Endothelial cell of umbilical vein (primary cell): ENCODE data around the gene ARHGEF11. TPM values are rescaled to one million over a fixed set of nuclear protein-coding genes. Genes with fewer than 3 reads are reported as not detected.

Experiments used
- BruUV-seq: library from RNA; stranded (reverse); fragments of 400-500 nt; replicated peaks from 2 replicates; lab custom pipeline; 2021; lab: Mats Ljungman, UMichigan
- CTCF ChIA-PET: fragments of 300-600, 350-600 bp; sonication (Branson Sonifier 250); formaldehyde crosslinking; loops from one replicate; lab custom pipeline; 2021; ENCODE audit warnings: antibody characterized with exemption, inconsistent platforms; lab: Charles Lee
- POLR2A ChIA-PET: fragments of 300-600, 350-600 bp; sonication (Branson Sonifier 250); formaldehyde crosslinking; loops from one replicate; lab custom pipeline; 2021; ENCODE audit warnings: antibody characterized with exemption, inconsistent platforms; lab: Charles Lee
- DNase-seq: peaks from one replicate; pipeline ENCODE4 v3.0.0-alpha.2; 2011; ENCODE audit warnings: low read depth, low spot score
- FAIRE-seq: peaks from 2 replicates; lab custom pipeline; 2011; peaks lifted over from hg19 to GRCh38; lab: Jason Lieb, UNC
- H2AFZ ChIP-seq: 2 replicates; pipeline ENCODE4 v1.6.0; 2012; ENCODE audit warnings: low read depth, low read length, control low read depth, inconsistent platforms
- H3K27ac ChIP-seq: 2 replicates; pipeline ENCODE4 v1.5.1; 2011; ENCODE audit warnings: low read depth, mild to moderate bottlenecking, control low read depth, low read length, moderate library complexity; ENCODE audit not compliant: insufficient read depth
- H3K27me3 ChIP-seq, 2 experiments: 2 replicates each; pipeline versions ENCODE4 v1.6.0 to v1.6.1; 2011; ENCODE audit warnings: low read length in 2 of 2, mixed read lengths in 1 of 2; ENCODE audit not compliant: control insufficient read depth in 2 of 2, insufficient read depth in 2 of 2
- H3K36me3 ChIP-seq, 2 experiments: 2 replicates in 1 of 2; 3 replicates in 1 of 2; pipeline ENCODE4 v1.5.1; 2011; ENCODE audit warnings: low read length in 2 of 2, mild to moderate bottlenecking in 1 of 2, moderate library complexity in 1 of 2; ENCODE audit not compliant: control insufficient read depth in 2 of 2, insufficient read depth in 2 of 2; ENCODE audit errors: extremely low read depth in 1 of 2
- H3K4me1 ChIP-seq: 3 replicates; pipeline ENCODE4 v1.5.1; 2011; ENCODE audit warnings: mild to moderate bottlenecking, low read length; ENCODE audit not compliant: control insufficient read depth, insufficient read depth; ENCODE audit errors: extremely low read depth
- H3K4me2 ChIP-seq: 2 replicates; pipeline ENCODE4 v1.6.1; 2011; ENCODE audit warnings: low read length, control low read depth, mixed read lengths; ENCODE audit not compliant: insufficient read depth
- H3K4me3 ChIP-seq, 3 experiments: fragments of 200-600 bp in 1 of 3; sonication (generic), shearing (Covaris generic) in 1 of 3; replicated peaks in 1 of 3; 2 replicates each; pipeline ENCODE4 v1.5.1; 2011 to 2016; ENCODE audit warnings: control low read depth in 3 of 3, low read length in 3 of 3, mild to moderate bottlenecking in 2 of 3, inconsistent platforms in 1 of 3, low read depth in 1 of 3, moderate library complexity in 1 of 3; ENCODE audit not compliant: insufficient read depth in 1 of 3
- H3K79me2 ChIP-seq: 2 replicates; pipeline ENCODE4 v1.6.0; 2012; ENCODE audit warnings: low read length, inconsistent platforms; ENCODE audit not compliant: control insufficient read depth, insufficient read depth
- H3K9ac ChIP-seq: replicated peaks from 2 replicates; pipeline ENCODE3; 2011; ENCODE audit warnings: low read length, control low read depth; ENCODE audit not compliant: insufficient read depth; ENCODE audit errors: extremely low read depth
- H3K9me1 ChIP-seq: replicated peaks from 3 replicates; pipeline ENCODE4 v1.6.0; 2011; ENCODE audit warnings: mild to moderate bottlenecking, low read length; ENCODE audit not compliant: control insufficient read depth, insufficient read depth; ENCODE audit errors: extremely low read depth
- H3K9me3 ChIP-seq: replicated peaks from 2 replicates; pipeline ENCODE4 v1.5.1; 2012; ENCODE audit warnings: low read length, inconsistent platforms; ENCODE audit not compliant: control insufficient read depth, insufficient read depth
- H4K20me1 ChIP-seq: replicated peaks from 2 replicates; pipeline ENCODE3; 2011; ENCODE audit warnings: mild to moderate bottlenecking, low read length; ENCODE audit not compliant: control insufficient read depth, insufficient read depth; ENCODE audit errors: extremely low read depth
- EZH2 ChIP-seq: IDR thresholded peaks from 2 replicates; pipeline ENCODE4 v1.6.1; 2012; ENCODE audit warnings: borderline replicate concordance, low read depth, mild to moderate bottlenecking, moderate library complexity, low read length, inconsistent platforms; ENCODE audit not compliant: severe bottlenecking
- FOS ChIP-seq: IDR thresholded peaks from 2 replicates; pipeline ENCODE4 v1.6.1; 2011; ENCODE audit warnings: mild to moderate bottlenecking, low read length, moderate library complexity, borderline replicate concordance; ENCODE audit not compliant: insufficient read depth
- GATA2 ChIP-seq: IDR thresholded peaks from 2 replicates; pipeline ENCODE4 v1.7.0; 2011; ENCODE audit warnings: low read depth, mild to moderate bottlenecking, moderate library complexity, mixed read lengths, low read length; ENCODE audit not compliant: insufficient read length, insufficient read depth
- JUN ChIP-seq: IDR thresholded peaks from 2 replicates; pipeline ENCODE4 v1.6.1; 2011; ENCODE audit warnings: borderline replicate concordance, low read depth; ENCODE audit not compliant: insufficient read length, insufficient read depth
- MAX ChIP-seq: IDR thresholded peaks from 2 replicates; pipeline ENCODE4 v1.6.1; 2011; ENCODE audit not compliant: insufficient read depth, insufficient read length
- MYC ChIP-seq: IDR thresholded peaks from one replicate; pipeline ENCODE4 v1.6.1; 2011; ENCODE audit warnings: mild to moderate bottlenecking, low read depth, low read length
- POLR2A ChIP-seq: IDR thresholded peaks from 2 replicates; pipeline ENCODE4 v1.6.1; 2012; ENCODE audit warnings: low read depth, mild to moderate bottlenecking, control low read depth, low read length
- POLR2AphosphoS5 ChIP-seq: IDR thresholded peaks from 2 replicates; pipeline ENCODE4 v1.6.1; 2012; ENCODE audit warnings: low read depth, mild to moderate bottlenecking, control low read depth, low read length, moderate library complexity; ENCODE audit not compliant: insufficient read depth
- dilution Hi-C: fragments of 300-500 bp; cut with MboI; formaldehyde crosslinking; loops from one replicate; pipeline ENCODE4 v1.15.0; 2019; ENCODE audit warnings: low sequenced_read_pairs; ENCODE audit not compliant: extremely low pct_ligation_motif_present
- intact Hi-C: fragments of 100-400 bp; cut with micrococcal nuclease; formaldehyde crosslinking; loops from one replicate; pipeline ENCODE4 v1.10.0; 2022
- polyA plus RNA-seq, 4 experiments: library from polyadenylated mRNA; depleted of rRNA in 3 of 4; stranded (reverse) in 3 of 4; unstranded in 1 of 4; fragments of >200 nt; gene quantifications; 2 replicates each; pipeline versions ENCODE4 v1.2.1 to v1.2.3, GENCODE V29; 2011 to 2012; ENCODE audit warnings: missing spikeins in 1 of 4
- total RNA-seq: library from RNA; stranded (reverse); gene quantifications from 2 replicates; pipeline ENCODE4 v1.2.3, GENCODE V29; 2021
- TF ChIP-seq, protein P1 (sequence below), 2 donors: IDR thresholded peaks; 1 replicate in 1 of 2; 2 replicates in 1 of 2; pipeline ENCODE4 v1.5.1; 2011; ENCODE audit warnings: low read length in 2 of 2, mild to moderate bottlenecking in 2 of 2, moderate library complexity in 2 of 2, control low read depth in 1 of 2, inconsistent platforms in 1 of 2, low read depth in 1 of 2; ENCODE audit not compliant: insufficient read depth in 1 of 2; ENCODE audit errors: extremely low read depth in 1 of 2

Gene ARHGEF11
- total and polyA plus RNA-seq, 2 donors (not counting 3 experiments of a cell fraction or from before 2014, with no cell fraction given): 18.2 to 28.0 TPM

GRCh38 chr1:157080714-157081113 lies 35.2 kb upstream of the ARHGEF11 start:
- DNase-seq (no peak), FAIRE-seq (no peak)
- intact Hi-C loops (no loop called here), dilution Hi-C loops (no loop called here)
- no peak overlapping the region for H3K4me3 ChIP-seq
- H3K9ac ChIP-seq: no peak overlapping the region
- H3K36me3 ChIP-seq: no peaks in the 10 kb centered on the region
- ChIA-PET CTCF (interaction anchor here (1.7 to 3.4 kb wide), 2 partner anchors 10 to 76 kb away, joined by 8 to 37 read pairs; no protein-coding TSS in a partner anchor), POLR2A (no interaction called here)
- H3K4me2 ChIP-seq: no peak overlapping the region
- H3K27ac ChIP-seq: no peak overlapping the region
- H3K4me1 ChIP-seq: no peaks in the 10 kb centered on the region
- peaks cover 8 to 9% of the 10 kb centered on the region in 2 experiments for H3K27me3 ChIP-seq
- H3K9me1 ChIP-seq: no peaks in the 10 kb centered on the region
- no TSS peak for BruUV-seq
- no peaks in the 10 kb centered on the region for H3K79me2 ChIP-seq
- TF ChIP-seq MYC: no peak
- no peak for TF ChIP-seq POLR2A
- TF ChIP-seq EZH2: no peak
- no peak for TF ChIP-seq FOS
- TF ChIP-seq, protein P1, sequence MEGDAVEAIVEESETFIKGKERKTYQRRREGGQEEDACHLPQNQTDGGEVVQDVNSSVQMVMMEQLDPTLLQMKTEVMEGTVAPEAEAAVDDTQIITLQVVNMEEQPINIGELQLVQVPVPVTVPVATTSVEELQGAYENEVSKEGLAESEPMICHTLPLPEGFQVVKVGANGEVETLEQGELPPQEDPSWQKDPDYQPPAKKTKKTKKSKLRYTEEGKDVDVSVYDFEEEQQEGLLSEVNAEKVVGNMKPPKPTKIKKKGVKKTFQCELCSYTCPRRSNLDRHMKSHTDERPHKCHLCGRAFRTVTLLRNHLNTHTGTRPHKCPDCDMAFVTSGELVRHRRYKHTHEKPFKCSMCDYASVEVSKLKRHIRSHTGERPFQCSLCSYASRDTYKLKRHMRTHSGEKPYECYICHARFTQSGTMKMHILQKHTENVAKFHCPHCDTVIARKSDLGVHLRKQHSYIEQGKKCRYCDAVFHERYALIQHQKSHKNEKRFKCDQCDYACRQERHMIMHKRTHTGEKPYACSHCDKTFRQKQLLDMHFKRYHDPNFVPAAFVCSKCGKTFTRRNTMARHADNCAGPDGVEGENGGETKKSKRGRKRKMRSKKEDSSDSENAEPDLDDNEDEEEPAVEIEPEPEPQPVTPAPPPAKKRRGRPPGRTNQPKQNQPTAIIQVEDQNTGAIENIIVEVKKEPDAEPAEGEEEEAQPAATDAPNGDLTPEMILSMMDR (IDR thresholded peaks at IDR 0.05; ENCODE audit: extremely low read depth in 1 of 2, insufficient read depth in 1 of 2, low read depth in 1 of 2, low read length in 2 of 2): no peak
- TF ChIP-seq GATA2: no peak
- TF ChIP-seq POLR2AphosphoS5: no peak
- no peak for TF ChIP-seq JUN
- no peak for TF ChIP-seq MAX
- H2AFZ ChIP-seq: no peak overlapping the region
- no peaks in the 10 kb centered on the region for H3K9me3 ChIP-seq
- no peaks in the 10 kb centered on the region for H4K20me1 ChIP-seq
